ENCODE data around the gene PLEKHG4B.
"Not testable (repeated sequence)": the region's sequence is repeated elsewhere in the genome, so short reads cannot be mapped to it uniquely, and the experiment has no call there.

PLEKHG4B gene

GRCh38 chr5:92401-93220, 643 bp downstream of the PLEKHG4B start:
- in situ Hi-C loops (cut with MboI; ENCODE audit: low pct_unique_long_range_greater_than_20kb, low sequenced_read_pairs): no loop called here
- peak; percentile 25 for DNase-seq

- in situ Hi-C loops (cut with MboI; ENCODE audit: low pct_unique_long_range_greater_than_20kb, low sequenced_read_pairs): no loop called here
- no peak for DNase-seq
These were observed 1.4 kb downstream of the PLEKHG4B start for GRCh38 chr5:93221-93980.

- DNase-seq: no peak
- in situ Hi-C loops (cut with MboI; ENCODE audit: low pct_unique_long_range_greater_than_20kb, low sequenced_read_pairs): no loop called here
These were observed 2.3 kb downstream of the PLEKHG4B start for GRCh38 chr5:94113-94892.

GRCh38 chr5:95241-95980, 3.4 kb downstream of the PLEKHG4B start:
- in situ Hi-C loops (cut with MboI; ENCODE audit: low pct_unique_long_range_greater_than_20kb, low sequenced_read_pairs): no loop called here
- DNase-seq: no peak

GRCh38 chr5:96976-97660, 5.2 kb downstream of the PLEKHG4B start:
- no peak for DNase-seq
- in situ Hi-C loops (cut with MboI; ENCODE audit: low pct_unique_long_range_greater_than_20kb, low sequenced_read_pairs): no loop called here

- in situ Hi-C loops (cut with MboI; ENCODE audit: low pct_unique_long_range_greater_than_20kb, low sequenced_read_pairs): no loop called here
- no peak for DNase-seq
These were observed 7.8 kb downstream of the PLEKHG4B start for GRCh38 chr5:99815-100214.

- DNase-seq: no peak
These were observed 10.6 kb downstream of the PLEKHG4B start for GRCh38 chr5:102411-103043.

GRCh38 chr5:104106-104505, 12.1 kb downstream of the PLEKHG4B start:
- DNase-seq; in situ Hi-C loops (cut with MboI; ENCODE audit: low pct_unique_long_range_greater_than_20kb, low sequenced_read_pairs): not testable (repeated sequence)

More at GRCh38 chr5:102411-103043, 10.6 kb downstream of the PLEKHG4B start:
- in situ Hi-C loops (cut with MboI; ENCODE audit: low pct_unique_long_range_greater_than_20kb, low sequenced_read_pairs): no loop called here

GRCh38 chr5:104778-105296, 12.9 kb downstream of the PLEKHG4B start:
- DNase-seq: no peak
- in situ Hi-C loops (cut with MboI; ENCODE audit: low pct_unique_long_range_greater_than_20kb, low sequenced_read_pairs): no loop called here

- no peak for DNase-seq
- in situ Hi-C loops (cut with MboI; ENCODE audit: low pct_unique_long_range_greater_than_20kb, low sequenced_read_pairs): no loop called here
These were observed 13.6 kb downstream of the PLEKHG4B start for GRCh38 chr5:105504-106070.

GRCh38 chr5:106587-106986, 14.6 kb downstream of the PLEKHG4B start:
- no peak for DNase-seq
- in situ Hi-C loops (cut with MboI; ENCODE audit: low pct_unique_long_range_greater_than_20kb, low sequenced_read_pairs): no loop called here

GRCh38 chr5:107526-107925, 15.6 kb downstream of the PLEKHG4B start:
- DNase-seq: no peak
- in situ Hi-C loops (cut with MboI; ENCODE audit: low pct_unique_long_range_greater_than_20kb, low sequenced_read_pairs): no loop called here

- DNase-seq: no peak
- in situ Hi-C loops (cut with MboI; ENCODE audit: low pct_unique_long_range_greater_than_20kb, low sequenced_read_pairs): no loop called here
These were observed 17.9 kb downstream of the PLEKHG4B start for GRCh38 chr5:109826-110225.

- no peak for DNase-seq
- in situ Hi-C loops (cut with MboI; ENCODE audit: low pct_unique_long_range_greater_than_20kb, low sequenced_read_pairs): no loop called here
These were observed 18.4 kb downstream of the PLEKHG4B start for GRCh38 chr5:110270-110888.

- no peak for DNase-seq
- in situ Hi-C loops (cut with MboI; ENCODE audit: low pct_unique_long_range_greater_than_20kb, low sequenced_read_pairs): no loop called here
These were observed 19.2 kb downstream of the PLEKHG4B start for GRCh38 chr5:111171-111570.

GRCh38 chr5:119486-120097, 27.6 kb downstream of the PLEKHG4B start:
- in situ Hi-C loops (cut with MboI; ENCODE audit: low pct_unique_long_range_greater_than_20kb, low sequenced_read_pairs): no loop called here

GRCh38 chr5:121432-121831, 29.5 kb downstream of the PLEKHG4B start:
- DNase-seq: no peak
- in situ Hi-C loops (cut with MboI; ENCODE audit: low pct_unique_long_range_greater_than_20kb, low sequenced_read_pairs): no loop called here

More at GRCh38 chr5:119486-120097, 27.6 kb downstream of the PLEKHG4B start:
- no peak for DNase-seq

Data from KBM-7 (cell line).